ENCODE results near the gene PGM1. TPM values are rescaled to one million over a fixed set of nuclear protein-coding genes. Genes with fewer than 3 reads are reported as not detected.

PGM1 gene
- total and polyA plus RNA-seq, 3 experiments from 2014 or later, result 28.3 to 35.1 (median 29.0) TPM

- H3K27me3 Mint-ChIP-seq, result no peaks in the 10 kb centered on the region
- no peaks in the 10 kb centered on the region for H3K4me1 ChIP-seq (ENCODE audit: insufficient read depth, low read length)
- ChIA-PET POLR2A (no interaction called here), CTCF (no interaction called here)
- no peaks in the 10 kb centered on the region for H3K4me1 Mint-ChIP-seq
- H3K4me3 Mint-ChIP-seq, result no peak overlapping the region
- peaks cover 5 to 65% (median 34%) of the 10 kb centered on the region in 3 donors for H3K36me3 Mint-ChIP-seq
- no peak overlapping the region for H3K27ac Mint-ChIP-seq
- DNase-seq, result no peak
- H3K27me3 ChIP-seq (ENCODE audit: insufficient read depth, low read length, poor library complexity, severe bottlenecking), result no peaks in the 10 kb centered on the region
- H3K9me3 Mint-ChIP-seq, result no peaks in the 10 kb centered on the region
- H3K27ac ChIP-seq (ENCODE audit: low read depth, low read length), result no peak overlapping the region
- no peak overlapping the region for H3K4me3 ChIP-seq (ENCODE audit: low read length)
- no peaks in the 10 kb centered on the region for H3K9me3 ChIP-seq (ENCODE audit: low read length)
- H3K36me3 ChIP-seq (ENCODE audit: insufficient read depth, low read length), result peaks cover 4% of the 10 kb centered on the region
These were observed 52.1 kb downstream of the PGM1 start for GRCh38 chr1:63645317-63645716.

DNA sequence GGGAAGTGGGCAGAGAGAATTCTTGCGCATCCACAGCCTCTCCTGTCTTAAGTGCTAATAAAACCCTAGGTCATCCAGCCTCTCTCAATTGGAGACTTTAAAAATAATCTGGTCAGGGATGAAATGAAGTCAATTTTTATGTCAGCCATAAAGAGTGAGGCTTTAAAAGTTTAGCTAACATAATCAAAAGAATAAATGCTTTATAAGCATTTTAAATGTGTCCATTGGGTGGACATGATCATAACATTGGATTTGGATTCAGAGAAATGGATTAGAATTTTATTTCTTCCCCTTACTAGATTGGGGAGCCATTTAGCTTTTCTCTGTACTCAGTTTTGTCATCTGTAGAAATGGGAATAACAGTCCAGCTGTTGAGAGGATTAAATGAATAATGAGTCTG is 55.5 kb downstream of the PGM1 start:
- POLR2A ChIA-PET, result no interaction called here
- Histone ChIP-seq H3K27ac (ENCODE audit: low read depth, low read length) (no peak overlapping the region), H3K4me1 (ENCODE audit: insufficient read depth, low read length) (peaks cover 22% of the 10 kb centered on the region), H3K27me3 (ENCODE audit: insufficient read depth, low read length, poor library complexity, severe bottlenecking) (no peaks in the 10 kb centered on the region), H3K36me3 (ENCODE audit: insufficient read depth, low read length) (peaks cover 4% of the 10 kb centered on the region), H3K4me3 (ENCODE audit: low read length) (no peak overlapping the region), H3K9me3 (ENCODE audit: low read length) (no peaks in the 10 kb centered on the region)
- H3K27ac Mint-ChIP-seq, result no peak overlapping the region
- peaks cover 0 to 68% (median 35%) of the 10 kb centered on the region in 3 donors for H3K36me3 Mint-ChIP-seq
- peaks cover 10 to 13% (median 11%) of the 10 kb centered on the region in 3 donors for H3K4me1 Mint-ChIP-seq
- H3K9me3 Mint-ChIP-seq, result no peaks in the 10 kb centered on the region
- DNase-seq, result no peak
- no peaks in the 10 kb centered on the region for H3K27me3 Mint-ChIP-seq
- H3K4me3 Mint-ChIP-seq, result no peak overlapping the region
- CTCF ChIA-PET, result interaction anchor here (0.6 kb wide), 1 partner anchor 72 kb away, joined by 3 read pairs; no protein-coding TSS in a partner anchor

GRCh38 chr1:63651161-63651701 is 58.0 kb downstream of the PGM1 start:
- H3K4me3 Mint-ChIP-seq, result peak overlapping the region in 3 of 7 donors; percentile 29 to 39 (median 29)
- peaks cover 10 to 78% (median 45%) of the 10 kb centered on the region in 3 donors for H3K36me3 Mint-ChIP-seq
- H3K36me3 ChIP-seq (ENCODE audit: insufficient read depth, low read length), result peaks cover 4% of the 10 kb centered on the region

DNA sequence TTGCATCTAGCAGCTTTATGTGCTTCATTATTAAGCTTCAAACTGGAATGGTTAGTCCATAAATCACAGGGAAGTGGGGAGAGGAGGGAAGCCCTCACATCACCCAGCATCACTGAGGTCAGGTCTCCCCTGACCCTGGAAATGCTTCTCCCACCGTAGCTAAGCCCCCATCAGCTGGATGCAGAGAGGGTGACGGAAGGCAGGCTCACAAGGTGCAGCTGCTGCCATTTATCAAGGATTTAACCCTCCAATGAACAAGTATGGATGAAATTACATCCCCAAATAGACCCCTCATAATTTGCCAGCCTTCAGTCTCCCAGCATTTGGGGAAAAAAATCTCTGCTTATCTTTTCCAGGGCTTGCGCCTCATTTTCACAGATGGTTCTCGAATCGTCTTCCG is 60.8 kb downstream of the PGM1 start:
- Histone ChIP-seq H3K4me1 (ENCODE audit: insufficient read depth, low read length) (peaks cover 22% of the 10 kb centered on the region), H3K4me3 (ENCODE audit: low read length) (no peak overlapping the region), H3K27ac (ENCODE audit: low read depth, low read length) (no peak overlapping the region), H3K36me3 (ENCODE audit: insufficient read depth, low read length) (no peaks in the 10 kb centered on the region), H3K27me3 (ENCODE audit: insufficient read depth, low read length, poor library complexity, severe bottlenecking) (no peaks in the 10 kb centered on the region), H3K9me3 (ENCODE audit: low read length) (no peaks in the 10 kb centered on the region)
- Mint-ChIP-seq H3K9me3 (no peaks in the 10 kb centered on the region), H3K27me3 (no peaks in the 10 kb centered on the region), H3K4me3 (no peak overlapping the region), H3K4me1 (peaks cover 11 to 22% (median 11%) of the 10 kb centered on the region in 3 donors), H3K36me3 (peaks cover 27 to 82% (median 50%) of the 10 kb centered on the region in 3 donors), H3K27ac (peak overlapping the region in 1 of 8 donors; percentile 44)
- CTCF ChIA-PET, result no interaction called here
- POLR2A ChIA-PET, result no interaction called here
- DNase-seq, result no peak

More at GRCh38 chr1:63651161-63651701, 58.0 kb downstream of the PGM1 start:
- Mint-ChIP-seq H3K4me1 (peaks cover 10 to 13% (median 11%) of the 10 kb centered on the region in 3 donors), H3K27me3 (no peaks in the 10 kb centered on the region), H3K9me3 (no peaks in the 10 kb centered on the region), H3K27ac (peak overlapping the region in 7 of 8 donors; percentile 17 to 91 (median 64))
- ChIA-PET POLR2A (no interaction called here), CTCF (no interaction called here)
- peak in 3 of 5 donors; percentile 5 to 49 (median 9) for DNase-seq
- Histone ChIP-seq H3K27me3 (ENCODE audit: insufficient read depth, low read length, poor library complexity, severe bottlenecking) (no peaks in the 10 kb centered on the region), H3K4me1 (ENCODE audit: insufficient read depth, low read length) (peaks cover 22% of the 10 kb centered on the region), H3K9me3 (ENCODE audit: low read length) (no peaks in the 10 kb centered on the region), H3K4me3 (ENCODE audit: low read length) (no peak overlapping the region), H3K27ac (ENCODE audit: low read depth, low read length) (no peak overlapping the region)

DNA sequence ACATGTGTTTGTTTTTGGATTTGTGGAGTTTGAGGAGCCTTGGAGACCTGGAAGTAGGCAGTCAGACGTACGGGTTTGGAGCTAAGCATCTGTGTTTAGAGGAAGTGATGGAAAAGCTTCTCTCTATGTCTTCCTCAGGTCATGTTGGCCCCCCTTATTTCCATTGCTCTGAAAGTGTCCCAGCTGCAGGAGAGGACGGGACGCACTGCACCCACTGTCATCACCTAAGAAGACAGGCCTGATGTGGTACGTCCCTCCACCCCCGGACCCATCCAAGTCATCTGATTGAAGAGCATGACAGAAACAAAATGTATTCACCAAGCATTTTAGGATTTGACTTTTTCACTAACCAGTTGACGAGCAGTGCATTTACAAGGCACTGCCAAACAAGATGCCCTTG is 66.2 kb downstream of the PGM1 start:
- Histone ChIP-seq H3K27me3 (ENCODE audit: insufficient read depth, low read length, poor library complexity, severe bottlenecking) (no peaks in the 10 kb centered on the region), H3K9me3 (ENCODE audit: low read length) (no peaks in the 10 kb centered on the region), H3K36me3 (ENCODE audit: insufficient read depth, low read length) (no peaks in the 10 kb centered on the region), H3K27ac (ENCODE audit: low read depth, low read length) (no peak overlapping the region), H3K4me1 (ENCODE audit: insufficient read depth, low read length) (no peaks in the 10 kb centered on the region), H3K4me3 (ENCODE audit: low read length) (no peak overlapping the region)
- ChIA-PET CTCF (no interaction called here), POLR2A (no interaction called here)
- DNase-seq, result no peak
- no peak overlapping the region for H3K27ac Mint-ChIP-seq
- H3K4me1 Mint-ChIP-seq, result peaks cover 2 to 17% (median 4%) of the 10 kb centered on the region in 3 donors
- peaks cover 0 to 4% of the 10 kb centered on the region in 2 donors for H3K27me3 Mint-ChIP-seq
- peaks cover 0 to 4% (median 2%) of the 10 kb centered on the region in 5 donors for H3K9me3 Mint-ChIP-seq
- H3K4me3 Mint-ChIP-seq, result no peak overlapping the region
- H3K36me3 Mint-ChIP-seq, result peaks cover 36 to 57% (median 54%) of the 10 kb centered on the region in 3 donors

- H3K4me1 ChIP-seq (ENCODE audit: insufficient read depth, low read length), result no peaks in the 10 kb centered on the region
- no peak overlapping the region for H3K4me3 Mint-ChIP-seq
- no peak overlapping the region for H3K27ac ChIP-seq (ENCODE audit: low read depth, low read length)
- no peak overlapping the region for H3K27ac Mint-ChIP-seq
- no peak overlapping the region for H3K4me3 ChIP-seq (ENCODE audit: low read length)
- no peak for DNase-seq
- CTCF ChIA-PET, result no interaction called here
- H3K36me3 Mint-ChIP-seq, result peaks cover 24 to 49% (median 37%) of the 10 kb centered on the region in 3 donors
- H3K27me3 Mint-ChIP-seq, result peaks cover 0 to 4% of the 10 kb centered on the region in 2 donors
- H3K9me3 ChIP-seq (ENCODE audit: low read length), result no peaks in the 10 kb centered on the region
- peaks cover 2 to 17% (median 4%) of the 10 kb centered on the region in 3 donors for H3K4me1 Mint-ChIP-seq
- POLR2A ChIA-PET, result no interaction called here
- no peaks in the 10 kb centered on the region for H3K36me3 ChIP-seq (ENCODE audit: insufficient read depth, low read length)
- H3K27me3 ChIP-seq (ENCODE audit: insufficient read depth, low read length, poor library complexity, severe bottlenecking), result no peaks in the 10 kb centered on the region
- peaks cover 0 to 7% (median 3%) of the 10 kb centered on the region in 5 donors for H3K9me3 Mint-ChIP-seq
These were observed 69.0 kb downstream of the PGM1 start for GRCh38 chr1:63662056-63662836.

DNA sequence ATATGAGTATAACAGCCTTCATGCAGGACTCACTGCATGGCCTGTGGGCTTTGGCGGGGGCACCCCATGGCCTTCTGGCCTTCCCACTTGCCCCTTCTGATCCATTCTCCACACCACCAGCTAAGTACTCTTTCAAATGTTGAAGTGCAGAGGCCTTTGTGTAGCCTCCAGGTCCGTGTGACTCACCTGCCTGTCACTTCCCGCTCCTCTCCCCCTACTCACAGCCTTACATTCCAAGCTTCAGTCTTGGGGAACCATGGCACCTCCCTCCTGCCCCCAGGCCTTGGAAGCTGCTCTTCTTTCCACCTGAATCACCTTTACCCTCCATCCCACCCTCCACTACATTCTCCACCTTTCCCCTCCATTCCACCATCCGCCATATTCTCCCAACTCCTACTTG is 69.6 kb downstream of the PGM1 start:
- H3K36me3 Mint-ChIP-seq, result peaks cover 20 to 43% (median 32%) of the 10 kb centered on the region in 3 donors
- POLR2A ChIA-PET, result interaction anchor here (0.6 kb wide), 1 partner anchor 1757 kb away, joined by 4 read pairs; no protein-coding TSS in a partner anchor
- CTCF ChIA-PET, result no interaction called here
- H3K36me3 ChIP-seq (ENCODE audit: insufficient read depth, low read length), result no peaks in the 10 kb centered on the region
- peaks cover 0 to 4% of the 10 kb centered on the region in 2 donors for H3K27me3 Mint-ChIP-seq
- H3K27ac Mint-ChIP-seq, result no peak overlapping the region
- no peak for DNase-seq
- H3K4me3 ChIP-seq (ENCODE audit: low read length), result no peak overlapping the region
- H3K4me1 Mint-ChIP-seq, result peaks cover 2 to 11% (median 4%) of the 10 kb centered on the region in 3 donors
- peaks cover 0 to 7% (median 3%) of the 10 kb centered on the region in 5 donors for H3K9me3 Mint-ChIP-seq
- H3K27me3 ChIP-seq (ENCODE audit: insufficient read depth, low read length, poor library complexity, severe bottlenecking), result no peaks in the 10 kb centered on the region
- H3K27ac ChIP-seq (ENCODE audit: low read depth, low read length), result no peak overlapping the region
- H3K9me3 ChIP-seq (ENCODE audit: low read length), result no peaks in the 10 kb centered on the region
- no peaks in the 10 kb centered on the region for H3K4me1 ChIP-seq (ENCODE audit: insufficient read depth, low read length)
- H3K4me3 Mint-ChIP-seq, result no peak overlapping the region

- ChIA-PET CTCF (no interaction called here), POLR2A (interaction anchor here (0.6 kb wide), 1 partner anchor 1756 kb away, joined by 4 read pairs; no protein-coding TSS in a partner anchor)
- Mint-ChIP-seq H3K27ac (no peak overlapping the region), H3K4me1 (peaks cover 2 to 8% (median 4%) of the 10 kb centered on the region in 3 donors), H3K36me3 (peaks cover 17 to 39% (median 29%) of the 10 kb centered on the region in 3 donors), H3K27me3 (peaks cover 0 to 4% of the 10 kb centered on the region in 2 donors), H3K9me3 (peaks cover 0 to 7% (median 3%) of the 10 kb centered on the region in 5 donors), H3K4me3 (no peak overlapping the region)
- Histone ChIP-seq H3K9me3 (ENCODE audit: low read length) (no peaks in the 10 kb centered on the region), H3K27ac (ENCODE audit: low read depth, low read length) (no peak overlapping the region), H3K4me1 (ENCODE audit: insufficient read depth, low read length) (no peaks in the 10 kb centered on the region), H3K4me3 (ENCODE audit: low read length) (no peak overlapping the region), H3K36me3 (ENCODE audit: insufficient read depth, low read length) (no peaks in the 10 kb centered on the region), H3K27me3 (ENCODE audit: insufficient read depth, low read length, poor library complexity, severe bottlenecking) (no peaks in the 10 kb centered on the region)
- no peak for DNase-seq
These were observed 70.1 kb downstream of the PGM1 start for GRCh38 chr1:63663301-63663700.
